IPS-NIHi7 (cell line): ENCODE results near the gene HOXB7.

ENCODE experiments used
- DNase-seq: peaks from one replicate; pipeline ENCODE4 v3.0.0; 2012; ENCODE audit warnings: mixed read lengths; ENCODE audit errors: extremely low spot score

Gene HOXB7

DNA sequence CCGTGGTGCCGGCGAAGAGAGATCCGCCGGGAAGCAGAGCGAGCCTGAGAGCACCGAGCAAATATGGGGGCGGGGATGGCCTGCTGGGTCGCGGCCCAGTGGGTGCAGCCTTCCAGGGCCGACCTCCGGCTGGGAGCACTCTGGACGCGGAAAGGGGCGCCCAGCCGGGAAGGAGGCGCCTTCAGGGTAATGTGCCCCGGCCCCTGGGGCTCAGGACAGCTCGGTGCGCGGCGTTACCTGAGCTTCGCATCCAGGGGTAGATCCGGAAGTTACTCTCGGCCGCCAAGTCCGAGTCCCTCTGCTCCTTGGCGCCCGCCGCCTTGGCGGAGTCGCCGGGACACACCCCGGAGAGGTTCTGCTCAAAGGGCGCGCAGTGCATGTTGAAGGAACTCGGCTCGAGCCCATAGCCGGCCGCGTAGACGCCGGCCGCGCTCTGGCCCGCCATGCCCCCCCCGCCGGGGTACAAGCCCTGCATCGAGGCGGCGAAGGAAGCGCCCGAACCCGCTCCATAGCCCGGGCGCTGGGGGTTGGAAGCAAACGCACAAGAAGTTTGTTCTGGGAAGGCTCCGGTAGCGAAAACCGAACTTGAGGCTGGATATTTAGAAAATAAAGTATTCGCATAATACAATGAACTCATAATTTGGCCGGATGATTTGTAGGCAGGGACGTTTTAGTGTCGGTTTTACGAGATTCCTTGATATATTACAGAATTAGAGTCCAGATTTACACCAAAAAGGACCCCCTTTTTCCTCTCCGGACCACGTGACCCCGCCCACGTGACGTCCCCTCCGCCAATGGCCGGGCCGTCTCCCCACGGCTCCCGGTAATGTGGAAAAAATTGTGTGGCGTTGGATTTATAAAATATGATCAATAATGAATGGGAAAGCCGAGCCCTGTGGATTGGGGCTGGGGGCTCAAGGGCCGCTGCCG, at the start of gene HOXB7:
Gene HOXB7 (minus strand): TSS at position 736 of the 930 bp plus-strand sequence. CDS start 99 bp downstream, at position 637.
- DNase-seq: no peak

DNA sequence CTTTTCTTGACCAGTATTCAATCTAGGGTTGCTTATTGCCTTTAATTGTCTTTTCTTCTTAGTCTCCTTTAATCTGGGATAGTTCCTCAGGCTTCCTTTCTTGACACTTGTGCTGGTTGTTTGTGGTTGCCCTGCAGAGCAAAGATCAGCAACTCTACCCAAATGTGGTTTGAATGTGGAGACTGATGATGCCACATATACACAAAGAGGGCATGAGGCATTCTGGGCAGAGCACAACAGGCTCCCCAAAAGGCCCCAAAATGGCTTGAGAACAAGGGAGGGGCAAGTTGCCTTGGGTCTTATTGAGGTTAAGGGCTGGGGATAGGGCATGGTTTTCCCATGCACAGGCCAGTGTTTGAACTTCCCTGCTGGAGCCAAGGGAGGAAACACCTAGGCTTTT, 45.1 kb upstream of the HOXB7 start:
- no peak for DNase-seq

DNA sequence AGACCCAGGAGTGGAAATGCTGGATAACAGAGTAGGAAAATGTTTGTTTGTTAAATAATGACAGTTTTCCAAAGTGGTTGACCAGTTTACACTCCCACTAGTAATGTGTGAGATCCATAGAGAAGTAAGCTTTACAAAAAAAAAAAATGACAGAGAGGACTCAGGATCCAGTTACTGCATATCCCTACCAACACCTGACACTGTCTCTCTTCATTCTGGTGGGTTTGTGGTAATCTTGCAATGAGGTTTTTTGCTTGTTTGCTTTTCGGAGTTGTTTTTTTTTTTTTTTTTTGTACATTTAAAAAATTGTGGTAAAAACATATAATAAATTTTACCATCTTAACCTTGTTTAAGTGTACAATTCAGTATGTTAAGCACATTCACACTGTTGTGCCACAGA, 38.9 kb upstream of the HOXB7 start:
- no peak for DNase-seq

GRCh38 chr17:48647963-48648245, 37.1 kb upstream of the HOXB7 start:
- DNase-seq: no peak

DNA sequence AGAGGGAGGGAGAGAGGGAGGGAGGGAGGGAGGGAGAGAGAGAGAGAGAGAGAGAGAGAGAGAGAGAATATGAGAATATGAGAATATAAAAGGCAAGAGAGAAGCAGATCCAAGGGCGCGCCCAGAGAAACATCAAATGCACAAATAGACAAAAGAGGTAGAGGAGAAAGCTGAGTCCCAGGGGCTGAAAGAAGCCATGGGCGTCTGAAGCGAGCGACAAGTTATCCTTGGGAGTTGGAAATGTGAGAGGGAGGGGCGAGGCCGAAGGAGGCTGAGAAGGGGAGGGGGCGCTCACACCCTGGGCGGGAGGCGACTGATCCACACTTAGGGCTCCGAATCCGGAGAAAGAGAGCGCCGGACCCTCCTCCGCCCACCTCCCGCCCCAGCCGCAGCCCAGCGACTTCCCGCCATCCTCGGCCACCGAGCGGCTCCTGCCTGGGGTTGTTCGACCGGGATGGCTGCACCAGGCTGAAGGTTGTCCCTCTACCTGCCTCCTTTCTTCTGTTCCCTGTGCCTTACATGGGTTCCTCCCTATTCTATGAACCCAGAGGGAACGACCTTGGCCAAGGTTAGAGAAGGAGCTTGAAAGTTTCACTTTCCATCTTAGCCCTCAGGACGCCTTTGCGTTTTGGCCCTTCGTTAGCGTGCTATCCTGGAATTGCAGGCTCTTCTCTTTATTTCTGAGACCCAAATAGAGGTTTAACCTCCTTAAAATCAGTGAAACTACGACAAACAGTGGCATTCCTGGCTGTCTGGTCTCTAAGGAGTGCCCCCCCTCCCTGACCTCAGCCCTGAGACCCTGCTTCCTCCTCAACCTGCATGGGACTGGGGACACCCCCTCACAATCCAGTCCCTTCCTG, 36.5 kb upstream of the HOXB7 start:
- DNase-seq: peak; percentile 71

DNA sequence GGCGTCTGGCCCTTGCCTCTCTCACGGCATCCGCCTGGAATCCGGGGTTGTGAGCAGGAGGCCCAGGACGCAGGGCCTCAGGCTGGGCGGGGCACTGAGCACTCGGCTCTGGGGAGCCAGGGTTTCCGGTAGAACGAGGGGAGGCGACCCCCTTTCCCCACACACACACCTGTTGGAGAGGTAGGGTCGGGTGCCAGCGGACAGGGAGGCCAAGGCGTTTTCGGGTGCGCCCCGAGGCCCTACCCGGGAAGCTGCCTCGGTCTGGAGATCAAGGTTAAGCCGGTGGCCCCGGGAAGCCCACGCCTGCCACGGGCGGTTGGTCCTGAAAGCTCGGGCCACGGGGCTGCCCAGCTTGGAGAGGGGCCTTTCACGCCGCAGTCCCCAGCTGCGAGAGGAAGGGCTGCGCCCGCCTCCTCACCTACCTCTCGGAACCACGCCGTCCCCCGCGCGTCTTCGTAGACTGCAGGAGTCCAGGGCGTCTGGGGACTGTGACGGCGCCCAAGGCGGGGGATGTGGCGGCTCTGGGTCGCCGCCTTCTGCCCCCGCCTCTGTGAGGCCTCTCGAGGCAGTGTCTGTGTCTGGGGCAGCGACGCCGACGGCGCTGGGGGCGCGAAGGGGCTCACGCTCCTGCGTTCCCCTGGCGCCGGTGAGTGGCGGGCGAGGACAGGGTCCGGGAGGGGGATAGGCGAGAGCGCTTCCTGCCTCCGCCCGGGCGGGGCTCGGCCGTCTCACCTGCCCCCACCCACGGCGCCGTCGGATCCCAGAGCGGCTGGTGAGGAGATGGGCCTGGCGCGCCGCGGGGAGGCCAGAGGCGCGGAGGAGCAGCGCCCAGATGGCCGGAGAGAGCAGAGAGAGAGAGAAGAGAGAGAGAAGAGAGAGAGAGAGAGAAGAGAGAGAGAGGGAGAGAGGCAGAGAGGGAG, 35.6 kb upstream of the HOXB7 start:
- peak; percentile 51 for DNase-seq

- no peak for DNase-seq
Measured at GRCh38 chr17:48645639-48646182, 34.9 kb upstream of the HOXB7 start.

DNA sequence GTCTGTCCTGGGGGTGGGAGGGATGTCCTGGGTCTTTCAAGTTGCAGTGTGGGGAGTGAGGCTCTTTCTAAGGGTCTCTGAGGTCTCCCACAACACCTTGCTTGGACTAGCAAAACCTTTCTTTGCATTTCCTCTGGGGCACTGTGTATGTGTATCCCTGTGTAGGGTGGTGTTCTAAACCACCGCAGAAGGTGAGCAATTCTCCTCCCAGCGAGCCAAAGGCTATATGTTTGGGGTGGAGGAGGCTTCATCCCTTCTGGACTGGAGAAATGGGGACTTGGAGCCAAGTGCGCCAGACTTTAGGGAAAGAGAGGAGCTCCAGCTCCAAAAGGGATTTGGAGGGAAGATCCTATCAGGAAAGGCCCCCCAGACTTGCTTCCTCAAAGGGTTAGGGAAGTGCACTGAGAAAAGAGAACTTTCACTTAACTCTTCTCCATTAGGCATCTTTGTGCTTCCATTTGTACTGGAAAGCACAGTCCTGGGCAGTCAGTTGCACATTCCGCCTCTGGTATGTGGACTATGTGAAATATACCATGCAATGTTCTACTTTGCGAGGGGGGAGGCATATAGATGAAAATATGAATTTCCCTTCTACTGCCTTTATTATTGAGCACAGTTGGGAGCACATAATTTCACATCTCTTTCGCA, 34.2 kb upstream of the HOXB7 start:
- DNase-seq: no peak

DNA sequence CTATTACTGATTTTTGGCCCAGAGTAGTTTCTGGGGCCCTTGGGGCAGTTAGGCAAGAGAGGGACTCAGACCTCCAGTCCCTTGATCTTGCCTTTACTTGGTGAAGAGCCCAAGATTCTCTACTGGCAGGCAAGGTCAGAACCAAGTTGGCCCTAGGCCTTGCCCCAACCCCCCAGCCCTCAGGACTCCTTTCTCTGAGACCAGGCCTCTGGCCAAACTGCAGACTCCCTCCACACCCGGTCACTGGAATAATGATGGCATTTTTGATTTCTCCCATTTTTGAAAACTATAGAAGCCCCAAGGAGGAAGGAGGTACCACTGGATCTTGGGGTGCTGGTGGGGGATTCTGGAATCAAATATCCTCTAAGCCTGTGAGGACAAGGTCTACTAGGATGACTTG, 33.3 kb upstream of the HOXB7 start:
- DNase-seq: no peak

DNA sequence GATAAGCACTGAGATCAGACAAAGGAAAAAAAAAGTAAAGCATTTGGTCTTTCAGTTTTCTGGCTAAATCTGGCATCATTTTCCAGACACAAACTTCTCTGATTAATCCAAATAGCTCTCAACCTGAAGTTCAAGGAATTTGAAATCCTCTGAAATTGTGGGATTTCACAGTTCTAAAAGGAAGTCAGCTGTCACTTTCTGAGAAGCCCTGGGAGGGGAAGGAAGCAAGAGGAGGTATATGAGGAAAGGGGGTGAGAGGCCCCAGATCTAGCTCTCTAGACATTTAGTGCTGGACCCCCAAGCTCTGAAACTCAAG, 32.8 kb upstream of the HOXB7 start:
- DNase-seq: no peak

- DNase-seq: no peak
Measured at GRCh38 chr17:48642843-48643696, 32.3 kb upstream of the HOXB7 start.

DNA sequence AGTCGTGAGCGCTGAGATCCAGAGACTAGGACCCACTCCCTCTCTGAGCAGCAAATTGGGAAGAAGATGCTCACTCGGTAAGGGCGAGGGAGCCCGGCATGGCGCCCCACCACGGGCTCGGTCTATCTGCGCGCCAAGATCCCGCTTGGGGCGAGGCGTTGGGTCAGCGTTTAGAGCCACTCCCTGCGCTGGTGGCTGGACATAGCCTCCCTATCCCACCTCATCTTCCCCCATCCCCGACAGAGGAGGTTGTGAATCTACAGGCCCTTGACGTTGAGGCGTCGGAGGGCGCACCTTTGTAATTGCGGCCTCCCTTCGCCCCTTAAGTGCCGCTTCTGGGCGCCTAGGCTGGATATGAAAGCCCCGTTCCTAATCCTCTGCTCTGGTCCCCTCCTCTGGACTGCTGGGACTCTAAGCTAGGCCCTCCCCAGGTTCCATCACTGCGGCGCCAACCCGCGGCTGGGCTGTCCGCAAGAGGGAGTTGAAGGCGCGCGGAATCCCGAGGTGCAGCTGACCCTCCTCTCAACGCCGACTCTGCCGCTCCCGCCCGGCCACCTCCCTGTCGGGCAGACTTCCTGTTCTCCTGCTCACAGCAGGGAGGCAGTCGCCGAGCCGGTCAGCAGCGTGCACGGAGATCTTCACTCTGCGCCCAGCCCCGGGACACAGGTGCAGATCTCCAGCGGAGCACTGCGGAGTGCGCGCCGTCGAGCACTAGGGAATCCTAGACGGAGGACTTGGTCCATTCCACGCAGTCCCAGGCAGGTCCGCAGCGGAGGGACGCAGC, 31.4 kb upstream of the HOXB7 start:
- peak; percentile 80 for DNase-seq

DNA sequence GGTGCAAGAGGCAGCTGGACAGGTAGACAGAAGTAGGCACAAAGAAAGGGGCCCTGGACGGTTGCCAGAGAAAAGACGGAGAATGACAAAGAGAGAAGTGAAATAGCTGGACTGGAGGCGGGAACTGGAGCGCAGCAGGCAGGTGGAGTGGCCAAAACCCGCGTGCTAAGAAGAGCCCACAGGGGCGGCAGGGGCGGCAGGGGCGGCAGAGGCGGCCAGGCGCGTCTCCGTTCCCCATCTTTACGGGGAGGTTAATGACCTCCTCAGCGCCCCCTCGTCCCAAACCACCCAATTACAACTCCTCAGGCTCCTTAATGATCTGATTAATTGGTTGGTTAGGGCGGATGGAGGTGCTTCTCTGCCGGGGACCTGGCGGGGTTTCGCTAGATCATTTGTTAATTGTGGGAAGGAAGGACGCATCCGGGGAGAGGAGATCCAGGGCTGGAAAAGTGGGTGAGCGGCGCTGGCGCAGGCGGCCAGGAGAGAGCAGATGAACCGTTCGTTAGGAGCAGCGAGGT, 30.8 kb upstream of the HOXB7 start:
- DNase-seq: no peak

- DNase-seq: no peak
Measured at GRCh38 chr17:48640858-48641180, 30.0 kb upstream of the HOXB7 start.

- DNase-seq: no peak
Measured at GRCh38 chr17:48639982-48640857, 29.4 kb upstream of the HOXB7 start.

GRCh38 chr17:48639136-48639535, 28.3 kb upstream of the HOXB7 start:
- DNase-seq: no peak

GRCh38 chr17:48637323-48638260, 26.8 kb upstream of the HOXB7 start:
- DNase-seq: no peak
